Measurements from ENCODE around the gene TEX264. TPM values are rescaled to one million over a fixed set of nuclear protein-coding genes. Genes with fewer than 3 reads are reported as not detected.

TEX264 gene
- total RNA-seq, 4 donors from 2014 or later = 40.2 to 82.1 (median 62.9) TPM

GRCh38 chr3:51710631-51711351 is 39.7 kb downstream of the TEX264 start:
- ATAC-seq (ENCODE audit: low FRiP score) = no peak
- no peak for DNase-seq (ENCODE audit: low spot score)

DNA sequence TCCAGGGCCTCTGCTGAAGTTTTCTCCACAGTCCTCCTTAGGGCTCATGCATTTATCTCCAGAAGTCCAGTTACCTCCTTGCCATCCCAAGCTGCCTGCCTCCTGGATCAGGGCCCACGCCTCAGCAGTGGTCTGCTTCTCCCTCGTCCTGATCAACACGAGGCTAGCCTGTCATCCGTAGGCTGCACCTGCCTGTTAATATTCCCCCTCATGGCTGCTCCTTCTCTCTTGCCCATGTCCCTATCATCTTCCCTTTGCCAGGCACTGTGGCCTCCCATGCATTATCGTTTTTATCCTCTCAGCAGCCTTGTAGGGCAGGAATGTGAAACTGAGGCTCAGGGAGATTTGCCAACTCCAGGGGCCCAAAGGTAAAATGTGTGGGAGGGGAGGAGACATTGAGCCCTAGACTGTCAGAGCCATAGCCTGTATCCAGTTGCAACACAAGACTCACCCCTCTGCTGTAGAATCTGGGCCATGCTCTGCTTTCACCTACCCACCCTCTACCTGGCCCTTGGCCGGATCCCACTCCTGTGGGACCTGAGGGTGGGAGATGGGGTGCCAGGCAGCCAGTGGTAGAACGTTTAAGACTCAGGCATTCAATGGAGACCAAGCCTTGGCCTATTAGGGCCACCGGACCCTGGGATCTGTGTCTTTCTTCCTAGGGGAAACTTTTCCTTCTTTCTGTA is 40.4 kb downstream of the TEX264 start:
- DNase-seq (ENCODE audit: low spot score) (no peak), ATAC-seq (ENCODE audit: low FRiP score) (no peak)
- TF ChIP-seq, protein P1, sequence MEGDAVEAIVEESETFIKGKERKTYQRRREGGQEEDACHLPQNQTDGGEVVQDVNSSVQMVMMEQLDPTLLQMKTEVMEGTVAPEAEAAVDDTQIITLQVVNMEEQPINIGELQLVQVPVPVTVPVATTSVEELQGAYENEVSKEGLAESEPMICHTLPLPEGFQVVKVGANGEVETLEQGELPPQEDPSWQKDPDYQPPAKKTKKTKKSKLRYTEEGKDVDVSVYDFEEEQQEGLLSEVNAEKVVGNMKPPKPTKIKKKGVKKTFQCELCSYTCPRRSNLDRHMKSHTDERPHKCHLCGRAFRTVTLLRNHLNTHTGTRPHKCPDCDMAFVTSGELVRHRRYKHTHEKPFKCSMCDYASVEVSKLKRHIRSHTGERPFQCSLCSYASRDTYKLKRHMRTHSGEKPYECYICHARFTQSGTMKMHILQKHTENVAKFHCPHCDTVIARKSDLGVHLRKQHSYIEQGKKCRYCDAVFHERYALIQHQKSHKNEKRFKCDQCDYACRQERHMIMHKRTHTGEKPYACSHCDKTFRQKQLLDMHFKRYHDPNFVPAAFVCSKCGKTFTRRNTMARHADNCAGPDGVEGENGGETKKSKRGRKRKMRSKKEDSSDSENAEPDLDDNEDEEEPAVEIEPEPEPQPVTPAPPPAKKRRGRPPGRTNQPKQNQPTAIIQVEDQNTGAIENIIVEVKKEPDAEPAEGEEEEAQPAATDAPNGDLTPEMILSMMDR (IDR thresholded peaks at IDR 0.05) = no peak

More at GRCh38 chr3:51710631-51711351, 39.7 kb downstream of the TEX264 start:
- TF ChIP-seq, protein P1 (IDR thresholded peaks at IDR 0.05) = no peak

- ATAC-seq (ENCODE audit: low FRiP score) (no peak), DNase-seq (ENCODE audit: low spot score) (no peak)
- TF ChIP-seq, protein P1 (IDR thresholded peaks at IDR 0.05) = no peak
Observed at GRCh38 chr3:51712038-51712420, 41.0 kb downstream of the TEX264 start.

GRCh38 chr3:51712511-51712931 is 41.5 kb downstream of the TEX264 start:
- ATAC-seq (ENCODE audit: low FRiP score) (no peak), DNase-seq (ENCODE audit: low spot score) (no peak)
- TF ChIP-seq, protein P1 (IDR thresholded peaks at IDR 0.05) = no peak

DNA sequence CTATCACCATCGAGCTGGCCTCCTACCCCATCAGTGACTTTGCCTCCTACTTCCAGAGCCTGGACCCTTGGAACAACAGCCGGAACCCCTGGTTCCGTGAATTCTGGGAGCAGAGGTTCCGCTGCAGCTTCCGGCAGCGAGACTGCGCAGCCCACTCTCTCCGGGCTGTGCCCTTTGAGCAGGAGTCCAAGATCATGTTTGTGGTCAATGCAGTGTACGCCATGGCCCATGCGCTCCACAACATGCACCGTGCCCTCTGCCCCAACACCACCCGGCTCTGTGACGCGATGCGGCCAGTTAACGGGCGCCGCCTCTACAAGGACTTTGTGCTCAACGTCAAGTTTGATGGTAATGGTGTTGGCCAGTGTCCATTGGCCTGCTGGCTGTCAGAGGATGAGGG is 41.9 kb downstream of the TEX264 start:
- TF ChIP-seq, protein P1 (IDR thresholded peaks at IDR 0.05) = no peak
- ATAC-seq (ENCODE audit: low FRiP score) (no peak), DNase-seq (ENCODE audit: low spot score) (no peak)

DNA sequence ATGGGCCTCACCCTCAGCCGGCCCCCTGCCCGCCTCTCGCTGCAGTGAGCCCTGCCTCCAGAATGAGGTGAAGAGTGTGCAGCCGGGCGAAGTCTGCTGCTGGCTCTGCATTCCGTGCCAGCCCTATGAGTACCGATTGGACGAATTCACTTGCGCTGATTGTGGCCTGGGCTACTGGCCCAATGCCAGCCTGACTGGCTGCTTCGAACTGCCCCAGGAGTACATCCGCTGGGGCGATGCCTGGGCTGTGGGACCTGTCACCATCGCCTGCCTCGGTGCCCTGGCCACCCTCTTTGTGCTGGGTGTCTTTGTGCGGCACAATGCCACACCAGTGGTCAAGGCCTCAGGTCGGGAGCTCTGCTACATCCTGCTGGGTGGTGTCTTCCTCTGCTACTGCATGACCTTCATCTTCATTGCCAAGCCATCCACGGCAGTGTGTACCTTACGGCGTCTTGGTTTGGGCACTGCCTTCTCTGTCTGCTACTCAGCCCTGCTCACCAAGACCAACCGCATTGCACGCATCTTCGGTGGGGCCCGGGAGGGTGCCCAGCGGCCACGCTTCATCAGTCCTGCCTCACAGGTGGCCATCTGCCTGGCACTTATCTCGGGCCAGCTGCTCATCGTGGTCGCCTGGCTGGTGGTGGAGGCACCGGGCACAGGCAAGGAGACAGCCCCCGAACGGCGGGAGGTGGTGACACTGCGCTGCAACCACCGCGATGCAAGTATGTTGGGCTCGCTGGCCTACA is 44.4 kb downstream of the TEX264 start:
- ATAC-seq (ENCODE audit: low FRiP score) (no peak), DNase-seq (ENCODE audit: low spot score) (no peak)
- TF ChIP-seq, protein P1 (IDR thresholded peaks at IDR 0.05) = no peak
